ENCODE results near the gene POM121L2.

POM121L2 gene

GRCh38 chr6:27318973-27319372, 6.9 kb upstream of the POM121L2 start:
- Histone ChIP-seq H3K4me1 (ENCODE audit: control insufficient read depth, insufficient read depth, low read length) (no peaks in the 10 kb centered on the region), H3K27ac (ENCODE audit: low read depth, low read length) (no peak overlapping the region), H3K4me3 (ENCODE audit: low read depth, low read length) (no peak overlapping the region), H3K27me3 (ENCODE audit: control insufficient read depth, insufficient read depth, low read length) (no peaks in the 10 kb centered on the region), H3K9me3 (ENCODE audit: control insufficient read depth, insufficient read depth, low read depth, low read length) (0 out of 2 replicates have a peak, but pooled peaks cover under 1% of the 10 kb centered on the region), H3K36me3 (ENCODE audit: control insufficient read depth, insufficient read depth, low read length) (no peaks in the 10 kb centered on the region), H3K9ac (ENCODE audit: low read length) (no peak overlapping the region)

GRCh38 chr6:27314046-27314445, 2.0 kb upstream of the POM121L2 start:
- Histone ChIP-seq H3K4me3 (ENCODE audit: low read depth, low read length) (no peak overlapping the region), H3K9me3 (ENCODE audit: control insufficient read depth, insufficient read depth, low read depth, low read length) (peaks cover 4% of the 10 kb centered on the region; the same call in 1 of the 2 replicates)

GRCh38 chr6:27312950-27313271, 838 bp upstream of the POM121L2 start:
- peaks cover 47% of the 10 kb centered on the region for H3K27me3 ChIP-seq (ENCODE audit: control insufficient read depth, insufficient read depth, low read length)
- no peaks in the 10 kb centered on the region for H3K4me1 ChIP-seq (ENCODE audit: control insufficient read depth, insufficient read depth, low read length)
- peaks cover 4% of the 10 kb centered on the region; the same call in 1 of the 2 replicates for H3K9me3 ChIP-seq (ENCODE audit: control insufficient read depth, insufficient read depth, low read depth, low read length)
- H3K36me3 ChIP-seq (ENCODE audit: control insufficient read depth, insufficient read depth, low read length) = no peaks in the 10 kb centered on the region
- H3K9ac ChIP-seq (ENCODE audit: low read length) = no peak overlapping the region
- peak overlapping the region; percentile 77 for H3K4me3 ChIP-seq (ENCODE audit: low read depth, low read length)
- H3K27ac ChIP-seq (ENCODE audit: low read depth, low read length) = no peak overlapping the region

More at GRCh38 chr6:27314046-27314445, 2.0 kb upstream of the POM121L2 start:
- H3K27ac ChIP-seq (ENCODE audit: low read depth, low read length) = no peak overlapping the region
- H3K36me3 ChIP-seq (ENCODE audit: control insufficient read depth, insufficient read depth, low read length) = no peaks in the 10 kb centered on the region
- no peaks in the 10 kb centered on the region for H3K4me1 ChIP-seq (ENCODE audit: control insufficient read depth, insufficient read depth, low read length)
- H3K27me3 ChIP-seq (ENCODE audit: control insufficient read depth, insufficient read depth, low read length) = peaks cover 36% of the 10 kb centered on the region
- no peak overlapping the region for H3K9ac ChIP-seq (ENCODE audit: low read length)

GRCh38 chr6:27311806-27312145, 297 bp downstream of the POM121L2 start:
- no peaks in the 10 kb centered on the region for H3K4me1 ChIP-seq (ENCODE audit: control insufficient read depth, insufficient read depth, low read length)
- H3K9ac ChIP-seq (ENCODE audit: low read length) = no peak overlapping the region
- no peaks in the 10 kb centered on the region for H3K36me3 ChIP-seq (ENCODE audit: control insufficient read depth, insufficient read depth, low read length)
- peaks cover 4% of the 10 kb centered on the region; the same call in 1 of the 2 replicates for H3K9me3 ChIP-seq (ENCODE audit: control insufficient read depth, insufficient read depth, low read depth, low read length)
- H3K27me3 ChIP-seq (ENCODE audit: control insufficient read depth, insufficient read depth, low read length) = peaks cover 55% of the 10 kb centered on the region
- peak overlapping the region; percentile 77 for H3K4me3 ChIP-seq (ENCODE audit: low read depth, low read length)
- H3K27ac ChIP-seq (ENCODE audit: low read depth, low read length) = no peak overlapping the region

- Histone ChIP-seq H3K27ac (ENCODE audit: low read depth, low read length) (no peak overlapping the region), H3K9me3 (ENCODE audit: control insufficient read depth, insufficient read depth, low read depth, low read length) (no peaks in the 10 kb centered on the region), H3K36me3 (ENCODE audit: control insufficient read depth, insufficient read depth, low read length) (no peaks in the 10 kb centered on the region), H3K4me1 (ENCODE audit: control insufficient read depth, insufficient read depth, low read length) (no peaks in the 10 kb centered on the region), H3K9ac (ENCODE audit: low read length) (no peak overlapping the region), H3K27me3 (ENCODE audit: control insufficient read depth, insufficient read depth, low read length) (peaks cover 23% of the 10 kb centered on the region; the same call in 1 of the 2 replicates), H3K4me3 (ENCODE audit: low read depth, low read length) (peak overlapping the region; percentile 45)
Observed at GRCh38 chr6:27303613-27304272, 8.3 kb downstream of the POM121L2 start.

- H3K9ac ChIP-seq (ENCODE audit: low read length) = peak overlapping the region; percentile 21
- peak overlapping the region; percentile 90 for H3K4me3 ChIP-seq (ENCODE audit: low read depth, low read length)
- H3K27me3 ChIP-seq (ENCODE audit: control insufficient read depth, insufficient read depth, low read length) = peaks cover 4% of the 10 kb centered on the region; the same call in 1 of the 2 replicates
- no peaks in the 10 kb centered on the region for H3K9me3 ChIP-seq (ENCODE audit: control insufficient read depth, insufficient read depth, low read depth, low read length)
- H3K4me1 ChIP-seq (ENCODE audit: control insufficient read depth, insufficient read depth, low read length) = no peaks in the 10 kb centered on the region
- H3K36me3 ChIP-seq (ENCODE audit: control insufficient read depth, insufficient read depth, low read length) = no peaks in the 10 kb centered on the region
- H3K27ac ChIP-seq (ENCODE audit: low read depth, low read length) = no peak overlapping the region
Observed at GRCh38 chr6:27297857-27298730, 14.0 kb downstream of the POM121L2 start.

- H3K27me3 ChIP-seq (ENCODE audit: control insufficient read depth, insufficient read depth, low read length) = peaks cover 4% of the 10 kb centered on the region; the same call in 1 of the 2 replicates
- no peak overlapping the region for H3K9ac ChIP-seq (ENCODE audit: low read length)
- H3K4me3 ChIP-seq (ENCODE audit: low read depth, low read length) = peak overlapping the region; percentile 90
- H3K4me1 ChIP-seq (ENCODE audit: control insufficient read depth, insufficient read depth, low read length) = no peaks in the 10 kb centered on the region
- H3K36me3 ChIP-seq (ENCODE audit: control insufficient read depth, insufficient read depth, low read length) = no peaks in the 10 kb centered on the region
- H3K9me3 ChIP-seq (ENCODE audit: control insufficient read depth, insufficient read depth, low read depth, low read length) = no peaks in the 10 kb centered on the region
- H3K27ac ChIP-seq (ENCODE audit: low read depth, low read length) = no peak overlapping the region
Observed at GRCh38 chr6:27297484-27297856, 14.6 kb downstream of the POM121L2 start.

GRCh38 chr6:27296106-27296783, 15.8 kb downstream of the POM121L2 start:
- Histone ChIP-seq H3K36me3 (ENCODE audit: control insufficient read depth, insufficient read depth, low read length) (no peaks in the 10 kb centered on the region), H3K9ac (ENCODE audit: low read length) (peak overlapping the region; percentile 30), H3K4me3 (ENCODE audit: low read depth, low read length) (peak overlapping the region; percentile 90), H3K27me3 (ENCODE audit: control insufficient read depth, insufficient read depth, low read length) (peaks cover 12% of the 10 kb centered on the region), H3K9me3 (ENCODE audit: control insufficient read depth, insufficient read depth, low read depth, low read length) (no peaks in the 10 kb centered on the region), H3K27ac (ENCODE audit: low read depth, low read length) (no peak overlapping the region), H3K4me1 (ENCODE audit: control insufficient read depth, insufficient read depth, low read length) (no peaks in the 10 kb centered on the region)

- Histone ChIP-seq H3K4me1 (ENCODE audit: control insufficient read depth, insufficient read depth, low read length) (no peaks in the 10 kb centered on the region), H3K9me3 (ENCODE audit: control insufficient read depth, insufficient read depth, low read depth, low read length) (no peaks in the 10 kb centered on the region), H3K27me3 (ENCODE audit: control insufficient read depth, insufficient read depth, low read length) (peaks cover 20% of the 10 kb centered on the region), H3K4me3 (ENCODE audit: low read depth, low read length) (peak overlapping the region; percentile 90), H3K27ac (ENCODE audit: low read depth, low read length) (no peak overlapping the region), H3K36me3 (ENCODE audit: control insufficient read depth, insufficient read depth, low read length) (no peaks in the 10 kb centered on the region), H3K9ac (ENCODE audit: low read length) (peak overlapping the region; percentile 30)
Observed at GRCh38 chr6:27295301-27296079, 16.6 kb downstream of the POM121L2 start.

- no peak overlapping the region for H3K9ac ChIP-seq (ENCODE audit: low read length)
- H3K27ac ChIP-seq (ENCODE audit: low read depth, low read length) = no peak overlapping the region
- H3K36me3 ChIP-seq (ENCODE audit: control insufficient read depth, insufficient read depth, low read length) = no peaks in the 10 kb centered on the region
- H3K27me3 ChIP-seq (ENCODE audit: control insufficient read depth, insufficient read depth, low read length) = peaks cover 30% of the 10 kb centered on the region
- peaks cover 3% of the 10 kb centered on the region; the same call in 1 of the 2 replicates for H3K4me1 ChIP-seq (ENCODE audit: control insufficient read depth, insufficient read depth, low read length)
- no peaks in the 10 kb centered on the region for H3K9me3 ChIP-seq (ENCODE audit: control insufficient read depth, insufficient read depth, low read depth, low read length)
- peak overlapping the region; percentile 90 for H3K4me3 ChIP-seq (ENCODE audit: low read depth, low read length)
Observed at GRCh38 chr6:27294409-27294808, 17.7 kb downstream of the POM121L2 start.
